Activated T-cell treated with anti-CD3 and anti-CD28 coated beads, Interleukin-2, amount 50 U/mL, for 4 hours (primary cell): ENCODE results near the gene TEF. TPM values are rescaled to one million over a fixed set of nuclear protein-coding genes. Genes with fewer than 3 reads are reported as not detected.
"Not testable (repeated sequence)": the region's sequence is repeated elsewhere in the genome, so short reads cannot be mapped to it uniquely, and the experiment has no call there.

Source experiments
- ATAC-seq, 2 donors: fragments of 200-7000 bp; cut with Tn5 transposase; one replicate each; pipeline ENCODE4 v1.10.0; 2021
- DNase-seq: peaks from one replicate; pipeline ENCODE4 v3.0.0-alpha.2; 2020
- H3K27me3 Mint-ChIP-seq: one replicate; pipeline ENCODE4 v1.8.0; 2021; ENCODE audit warnings: low read depth, mixed read lengths
- H3K36me3 Mint-ChIP-seq: one replicate; pipeline ENCODE4 v1.8.0; 2022; ENCODE audit warnings: mixed read lengths; ENCODE audit not compliant: insufficient read depth
- H3K4me1 Mint-ChIP-seq: one replicate; pipeline ENCODE4 v1.8.0; 2021; ENCODE audit warnings: low read depth, mixed read lengths
- H3K4me3 Mint-ChIP-seq: one replicate; pipeline ENCODE4 v1.8.0; 2021; ENCODE audit warnings: mild to moderate bottlenecking, moderate library complexity, mixed read lengths
- H3K9me3 Mint-ChIP-seq: one replicate; pipeline ENCODE4 v1.8.0; 2021; ENCODE audit warnings: mixed read lengths
- total RNA-seq, 3 donors: library from RNA; stranded (reverse); gene quantifications; one replicate each; pipeline ENCODE4 v1.2.1, GENCODE V29; 2021

The TEF gene
- total RNA-seq, 3 donors from 2014 or later, result 2.9 to 3.6 (median 3.0) TPM

DNA sequence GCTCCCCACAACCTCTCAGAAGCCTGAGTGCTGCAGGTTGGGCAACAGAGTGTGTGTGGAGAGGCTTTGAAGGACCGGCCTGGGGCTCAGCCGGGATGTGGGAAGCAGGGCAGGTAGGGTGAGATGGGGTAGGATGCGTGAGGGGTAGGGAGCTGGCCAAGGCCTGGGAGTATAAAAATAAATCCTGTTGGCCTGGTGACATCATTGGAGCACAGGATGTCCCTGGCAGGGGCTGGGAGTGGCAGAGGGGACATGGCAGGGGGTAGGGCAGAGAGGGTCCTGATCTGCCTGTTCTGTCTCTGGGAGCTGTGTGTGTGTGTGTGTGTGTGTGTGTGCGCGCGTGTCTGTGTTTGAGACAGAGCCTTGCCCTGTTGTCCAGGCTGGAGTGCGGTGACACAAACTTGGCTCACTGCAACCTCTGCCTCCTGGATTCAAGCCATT lies 28.6 kb downstream of the TEF start:
- H3K9me3 Mint-ChIP-seq, result no peaks in the 10 kb centered on the region
- no peaks in the 10 kb centered on the region for H3K36me3 Mint-ChIP-seq
- peaks cover 26% of the 10 kb centered on the region for H3K4me1 Mint-ChIP-seq
- DNase-seq (no peak), ATAC-seq (no peak)
- H3K27me3 Mint-ChIP-seq, result no peaks in the 10 kb centered on the region
- H3K4me3 Mint-ChIP-seq, result no peak overlapping the region

DNA sequence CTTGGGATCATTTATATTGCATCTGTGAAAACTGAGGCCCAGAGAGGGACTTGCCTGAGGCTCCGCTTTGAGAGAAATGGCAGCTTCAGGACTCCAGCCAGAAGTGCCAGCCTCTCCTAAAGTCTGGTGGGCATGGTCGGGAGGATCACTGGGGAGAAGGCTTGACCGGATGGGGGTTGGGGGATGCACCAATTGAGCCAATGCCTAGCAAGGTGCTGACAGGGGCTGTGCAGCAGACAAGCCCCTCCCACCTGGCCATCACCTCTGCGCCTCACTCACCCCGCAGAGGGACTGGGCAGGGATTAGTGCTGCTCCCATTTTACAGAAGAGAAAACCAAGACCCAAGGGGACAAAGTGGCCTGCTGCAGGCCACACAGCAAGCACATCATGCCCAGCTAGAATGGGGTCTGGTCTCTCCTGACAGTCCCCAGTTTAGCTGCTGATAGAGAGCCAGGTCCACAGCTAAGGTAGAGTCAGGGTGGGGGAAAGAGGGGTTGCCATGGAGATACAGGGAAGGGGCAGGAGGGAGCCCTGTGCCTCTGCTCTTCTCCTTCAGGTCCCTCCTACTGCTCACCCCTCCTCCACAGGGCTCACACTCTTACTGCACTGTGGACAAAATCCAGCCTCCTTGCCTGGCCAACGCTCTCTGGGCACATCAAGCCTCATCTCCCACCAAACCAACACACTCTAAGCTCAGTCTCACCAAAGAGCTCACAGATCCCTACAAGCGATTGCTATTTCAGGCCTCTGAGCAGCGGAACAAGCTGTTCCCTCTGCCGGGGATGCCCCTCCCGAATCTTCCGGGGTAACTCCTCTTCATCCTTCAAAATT lies 29.5 kb downstream of the TEF start:
- Mint-ChIP-seq H3K27me3 (no peaks in the 10 kb centered on the region), H3K36me3 (no peaks in the 10 kb centered on the region), H3K4me1 (peaks cover 27% of the 10 kb centered on the region), H3K4me3 (peak overlapping the region; percentile 11), H3K9me3 (no peaks in the 10 kb centered on the region)
- DNase-seq (no peak), ATAC-seq (no peak)

DNA sequence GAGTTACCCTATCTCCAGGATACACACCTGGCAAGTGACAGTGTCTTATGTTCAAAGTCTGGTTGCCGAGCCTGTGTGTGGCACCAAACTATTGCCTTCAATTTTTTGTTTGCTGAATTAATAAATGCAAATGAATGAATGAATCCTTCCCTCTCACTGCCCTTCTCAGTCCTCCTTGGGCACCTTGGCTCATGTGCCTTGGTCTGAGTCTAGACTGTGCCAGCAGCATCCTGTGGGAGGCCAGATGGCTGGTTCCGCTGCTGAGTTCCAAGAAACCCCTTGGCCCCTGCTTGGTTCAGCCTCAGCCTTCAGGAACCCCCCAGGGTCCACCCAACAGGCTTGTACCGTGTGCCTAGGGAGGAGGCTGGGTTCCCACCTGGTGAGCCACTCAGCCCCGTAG lies 33.8 kb downstream of the TEF start:
- Mint-ChIP-seq H3K36me3 (peaks cover 2% of the 10 kb centered on the region), H3K27me3 (no peaks in the 10 kb centered on the region), H3K4me1 (peaks cover 29% of the 10 kb centered on the region), H3K9me3 (no peaks in the 10 kb centered on the region), H3K4me3 (peak overlapping the region; percentile 96)
- ATAC-seq (no peak), DNase-seq (no peak)

DNA sequence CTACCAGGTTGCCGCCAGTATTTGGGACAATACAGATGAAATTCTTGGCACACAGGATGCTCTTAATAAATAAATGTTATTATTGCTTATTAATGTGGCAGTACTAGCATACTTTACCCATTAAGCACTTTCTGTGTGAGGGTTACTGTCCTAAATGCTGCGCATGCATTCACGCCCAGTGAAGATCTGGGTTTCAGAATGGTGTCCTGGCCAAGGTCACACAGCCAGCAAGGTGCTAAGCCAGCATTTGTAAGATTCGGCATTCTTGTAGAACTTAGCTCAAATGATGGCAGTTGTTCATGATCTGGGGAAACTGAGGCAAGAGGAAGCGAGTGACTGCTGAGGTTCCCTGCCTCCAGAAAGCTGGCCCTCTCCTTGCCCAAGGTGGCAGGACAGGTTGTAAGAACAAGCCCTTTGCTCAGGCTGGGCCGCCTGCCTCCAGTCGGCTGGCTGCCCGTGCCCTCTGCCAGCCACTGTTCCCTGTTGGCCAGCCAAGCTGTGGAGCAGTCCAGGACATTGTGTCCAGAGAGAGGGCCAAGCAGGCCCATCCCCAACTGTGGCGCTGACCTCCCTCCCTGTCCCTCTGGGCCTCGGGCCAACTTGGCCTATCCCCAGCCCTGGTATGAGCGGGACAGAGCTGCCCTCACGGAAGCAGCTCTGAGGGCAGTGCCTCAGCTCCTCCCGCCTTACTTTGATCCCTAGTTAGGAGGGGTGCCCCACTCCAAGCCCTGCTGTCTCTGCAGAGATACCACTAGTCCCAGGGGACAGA lies 36.1 kb downstream of the TEF start:
- Mint-ChIP-seq H3K4me3 (no peak overlapping the region), H3K36me3 (peaks cover 2% of the 10 kb centered on the region), H3K9me3 (no peaks in the 10 kb centered on the region), H3K4me1 (peaks cover 15% of the 10 kb centered on the region), H3K27me3 (no peaks in the 10 kb centered on the region)
- DNase-seq, result no peak
- no peak for ATAC-seq

DNA sequence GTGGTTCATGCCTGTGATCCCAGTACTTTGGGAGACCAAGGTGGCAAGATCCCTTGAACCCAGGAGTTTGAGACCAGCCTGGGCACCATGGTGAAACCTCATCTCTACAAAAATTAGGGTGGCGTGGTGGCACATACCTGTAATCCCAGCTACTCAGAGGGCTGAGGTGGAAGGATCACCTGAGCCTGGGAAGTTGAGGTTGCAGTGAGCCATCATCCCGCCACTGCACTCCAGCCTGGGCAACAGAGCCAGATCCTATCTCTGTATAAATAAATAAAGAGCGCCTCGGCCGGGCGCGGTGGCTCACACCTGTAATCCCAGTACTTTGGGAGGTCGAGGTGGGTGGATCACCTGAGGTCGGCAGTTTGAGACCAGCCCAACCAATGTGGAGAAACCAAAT lies 37.0 kb downstream of the TEF start:
- peaks cover 2% of the 10 kb centered on the region for H3K36me3 Mint-ChIP-seq
- no peaks in the 10 kb centered on the region for H3K27me3 Mint-ChIP-seq
- no peak for DNase-seq
- no peak for ATAC-seq
- H3K4me1 Mint-ChIP-seq, result peaks cover 13% of the 10 kb centered on the region
- no peak overlapping the region for H3K4me3 Mint-ChIP-seq
- H3K9me3 Mint-ChIP-seq, result no peaks in the 10 kb centered on the region

DNA sequence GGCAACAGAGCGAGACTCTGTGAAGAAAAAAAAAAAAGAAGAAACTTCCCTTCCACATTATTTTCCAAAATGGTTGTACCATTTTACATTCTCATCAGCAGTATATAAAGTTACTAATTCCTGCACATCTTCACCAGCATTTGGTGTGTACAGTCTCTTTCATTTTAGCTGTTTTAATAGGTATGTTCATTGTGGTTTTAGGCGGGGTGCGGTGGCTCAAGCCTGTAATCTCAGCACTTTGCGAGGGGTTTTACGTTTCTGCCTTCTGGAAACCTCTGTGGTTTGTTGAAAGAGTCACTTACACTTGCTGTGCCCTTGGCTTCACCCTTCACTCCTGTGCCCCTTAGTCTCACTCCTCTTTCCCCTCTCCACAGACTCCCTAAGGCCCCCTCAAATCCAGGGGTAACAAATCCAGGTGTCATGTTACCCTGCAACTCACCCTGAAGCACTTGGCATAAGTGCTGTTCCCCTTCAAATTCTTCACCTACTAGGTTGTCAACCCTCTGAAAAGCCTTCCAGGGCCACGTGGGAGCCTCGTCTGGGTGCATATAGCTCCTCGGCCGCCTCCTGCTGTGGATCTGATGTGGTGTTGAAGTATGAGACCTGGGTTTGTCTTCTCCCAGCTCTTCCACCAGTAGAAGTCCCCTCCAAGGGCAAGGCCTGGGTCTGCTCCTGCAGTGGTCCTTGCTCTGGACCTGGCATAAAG lies 44.1 kb downstream of the TEF start:
- Mint-ChIP-seq H3K36me3 (peaks cover 8% of the 10 kb centered on the region), H3K4me3 (no peak overlapping the region), H3K4me1 (peaks cover 13% of the 10 kb centered on the region), H3K9me3 (no peaks in the 10 kb centered on the region), H3K27me3 (no peaks in the 10 kb centered on the region)
- DNase-seq, result no peak
- ATAC-seq, result peak; percentile 90

DNA sequence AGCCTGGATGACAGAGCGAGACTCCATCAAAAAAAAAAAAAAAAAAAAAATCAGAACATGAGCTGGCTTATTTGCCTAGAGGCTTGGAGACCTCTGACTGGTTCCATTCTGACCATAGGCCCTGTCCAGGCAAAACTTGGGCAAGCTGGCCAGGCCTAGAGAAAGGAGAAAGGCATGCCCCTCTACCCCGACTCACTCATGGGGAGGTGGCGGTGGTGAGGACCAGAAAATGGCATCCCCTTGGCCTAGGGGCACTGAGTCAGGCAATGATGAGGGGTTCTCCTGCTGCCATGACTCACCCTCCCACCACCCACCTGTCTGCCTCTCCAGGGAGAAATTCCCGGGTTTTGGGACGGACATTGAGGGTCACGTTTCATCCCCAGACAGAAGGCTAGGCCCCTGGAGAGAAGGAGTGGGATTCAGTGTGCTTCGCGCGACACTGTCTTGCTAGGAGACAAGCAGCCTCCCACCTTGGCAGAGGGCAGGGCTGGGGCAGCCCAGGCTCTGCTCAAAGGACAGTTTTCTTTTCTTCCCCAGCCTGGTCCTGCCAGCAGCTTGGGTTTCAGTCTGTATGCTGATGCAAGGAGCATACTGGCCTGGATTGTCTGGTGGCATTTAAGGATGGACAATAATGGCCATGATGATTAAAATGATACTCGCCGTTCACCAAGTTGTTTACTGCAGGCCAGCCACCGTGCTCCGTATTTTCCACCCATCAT lies 47.6 kb downstream of the TEF start:
- ATAC-seq (peak in 1 of 2 donors; percentile 12), DNase-seq (no peak)
- Mint-ChIP-seq H3K9me3 (no peaks in the 10 kb centered on the region), H3K4me1 (peaks cover 13% of the 10 kb centered on the region), H3K27me3 (no peaks in the 10 kb centered on the region), H3K4me3 (no peak overlapping the region), H3K36me3 (peaks cover 13% of the 10 kb centered on the region)

DNA sequence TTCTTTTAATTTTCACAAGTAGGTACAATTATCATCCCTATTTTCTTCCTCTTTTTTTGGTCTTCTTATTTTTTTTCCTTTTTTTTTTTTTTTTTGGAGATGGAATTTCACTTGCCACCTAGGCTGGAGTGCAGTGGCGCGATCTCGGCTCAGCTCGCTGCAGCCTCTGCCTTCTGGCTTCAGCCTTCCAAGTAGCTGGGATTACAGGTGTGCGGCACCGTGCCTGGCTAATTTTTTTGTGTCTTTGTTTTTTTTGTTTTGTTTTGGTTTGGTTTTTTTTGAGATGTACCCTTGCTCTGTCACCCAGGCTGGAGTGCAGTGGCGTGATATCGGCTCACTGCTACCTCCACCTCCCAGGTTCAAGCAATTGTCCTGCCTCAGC lies 48.2 kb downstream of the TEF start:
- DNase-seq (no peak), ATAC-seq (no peak)
- Mint-ChIP-seq H3K27me3 (no peaks in the 10 kb centered on the region), H3K4me1 (peaks cover 13% of the 10 kb centered on the region), H3K9me3 (no peaks in the 10 kb centered on the region), H3K4me3 (no peak overlapping the region), H3K36me3 (peaks cover 13% of the 10 kb centered on the region)

DNA sequence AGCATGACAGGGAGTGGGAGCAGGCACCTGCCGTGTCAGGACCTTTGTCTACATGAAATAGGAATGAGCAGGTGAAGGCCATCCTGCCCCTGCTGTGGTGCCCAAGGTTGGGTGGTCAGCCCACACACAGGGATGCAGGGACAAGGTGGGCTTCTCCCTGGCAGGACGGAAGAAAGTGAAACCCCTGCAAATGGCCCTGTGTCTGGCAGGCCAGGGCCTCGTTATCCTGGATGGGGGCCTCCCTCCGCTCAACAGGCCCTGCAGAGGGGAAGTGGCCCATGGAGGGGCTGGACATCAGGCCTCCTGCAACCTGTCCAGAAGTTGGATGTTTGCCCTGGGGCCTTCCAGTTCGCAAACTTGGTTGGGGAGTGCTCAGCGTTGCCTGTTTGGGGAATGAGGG lies 49.9 kb downstream of the TEF start:
- H3K9me3 Mint-ChIP-seq, result no peaks in the 10 kb centered on the region
- DNase-seq (no peak), ATAC-seq (no peak)
- no peak overlapping the region for H3K4me3 Mint-ChIP-seq
- peaks cover 3% of the 10 kb centered on the region for H3K4me1 Mint-ChIP-seq
- no peaks in the 10 kb centered on the region for H3K27me3 Mint-ChIP-seq
- peaks cover 20% of the 10 kb centered on the region for H3K36me3 Mint-ChIP-seq

DNA sequence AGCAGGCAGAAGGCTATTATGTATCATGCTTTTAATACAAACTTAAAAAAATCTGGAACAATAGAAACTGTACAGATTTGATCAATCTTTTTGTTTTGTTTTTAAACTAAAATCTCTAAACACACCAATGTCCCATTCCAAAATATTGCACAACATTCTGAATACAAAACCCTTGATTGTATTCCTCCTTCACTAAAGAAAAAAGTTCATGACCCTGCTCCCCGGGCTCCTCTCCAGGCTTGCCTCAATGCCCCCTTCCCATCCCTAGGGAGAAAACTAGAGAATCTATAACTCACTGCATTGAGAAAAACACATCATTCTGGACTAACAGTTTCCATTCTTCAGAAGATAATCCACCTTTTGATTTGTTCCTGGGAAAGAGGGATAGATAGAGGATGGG lies 51.7 kb downstream of the TEF start:
- H3K4me1 Mint-ChIP-seq, result not testable (repeated sequence)
- peaks cover 24% of the 10 kb centered on the region for H3K36me3 Mint-ChIP-seq

DNA sequence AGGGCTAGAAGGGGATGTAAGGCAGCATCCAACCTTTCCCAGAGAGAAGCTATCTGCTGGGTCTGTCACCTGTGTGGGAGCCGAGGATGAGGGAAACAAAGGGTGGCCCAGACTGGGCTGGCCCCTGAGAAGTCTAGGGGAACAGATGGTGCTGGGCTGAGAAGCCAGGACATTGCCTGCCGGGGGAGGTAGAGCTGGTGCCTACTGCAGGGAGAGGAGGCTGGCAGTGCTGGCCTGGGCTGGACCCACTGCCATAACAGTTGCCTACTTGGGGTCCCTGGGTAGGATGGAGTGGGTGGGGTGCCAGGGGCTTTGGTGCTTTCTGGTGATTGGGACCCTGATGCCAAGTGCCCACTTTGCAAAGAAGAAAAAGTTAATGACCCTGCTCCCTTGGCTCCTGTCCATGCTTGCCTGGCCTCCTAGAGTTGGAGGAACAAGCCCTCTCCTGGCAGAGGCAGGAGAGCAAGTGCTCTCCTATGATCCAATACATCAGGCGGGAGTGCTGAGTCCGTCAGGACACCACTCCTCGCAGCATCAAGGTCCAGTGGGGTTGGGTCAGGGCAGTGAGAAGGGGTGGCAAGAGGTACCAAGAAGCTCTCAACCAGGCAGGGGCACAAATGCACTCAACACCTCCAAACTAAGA lies 52.7 kb downstream of the TEF start:
- H3K27me3 Mint-ChIP-seq, ATAC-seq, DNase-seq, H3K4me1 Mint-ChIP-seq, H3K4me3 Mint-ChIP-seq, H3K9me3 Mint-ChIP-seq: not testable (repeated sequence)
- H3K36me3 Mint-ChIP-seq, result peaks cover 24% of the 10 kb centered on the region

More for the DNA sequence above, 51.7 kb downstream of the TEF start:
- H3K9me3 Mint-ChIP-seq, H3K27me3 Mint-ChIP-seq, ATAC-seq, H3K4me3 Mint-ChIP-seq, DNase-seq: not testable (repeated sequence)

DNA sequence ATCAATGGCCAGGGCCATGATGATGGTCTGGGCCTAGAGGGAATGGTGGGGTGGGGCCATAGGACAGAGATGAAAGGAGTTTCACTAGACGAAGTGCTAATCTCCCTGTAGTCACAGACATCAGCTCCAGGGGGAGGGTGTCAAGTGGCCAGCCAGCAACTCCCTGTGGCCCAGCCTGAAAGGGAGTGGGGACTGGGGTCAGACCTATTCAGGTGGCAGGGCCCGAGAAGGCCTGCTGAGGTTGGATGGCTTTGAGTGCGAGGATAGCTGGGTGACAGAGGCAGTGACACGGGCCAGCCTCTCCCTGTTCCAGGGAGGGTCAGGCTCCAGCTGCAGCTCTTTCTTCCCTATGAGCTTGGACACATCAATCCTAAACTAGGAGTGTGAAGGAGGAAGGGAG lies 53.8 kb downstream of the TEF start:
- no peaks in the 10 kb centered on the region for H3K9me3 Mint-ChIP-seq
- no peaks in the 10 kb centered on the region for H3K27me3 Mint-ChIP-seq
- DNase-seq (no peak), ATAC-seq (no peak)
- H3K4me3 Mint-ChIP-seq, result no peak overlapping the region
- H3K4me1 Mint-ChIP-seq, result peaks cover 3% of the 10 kb centered on the region
- H3K36me3 Mint-ChIP-seq, result peaks cover 24% of the 10 kb centered on the region

DNA sequence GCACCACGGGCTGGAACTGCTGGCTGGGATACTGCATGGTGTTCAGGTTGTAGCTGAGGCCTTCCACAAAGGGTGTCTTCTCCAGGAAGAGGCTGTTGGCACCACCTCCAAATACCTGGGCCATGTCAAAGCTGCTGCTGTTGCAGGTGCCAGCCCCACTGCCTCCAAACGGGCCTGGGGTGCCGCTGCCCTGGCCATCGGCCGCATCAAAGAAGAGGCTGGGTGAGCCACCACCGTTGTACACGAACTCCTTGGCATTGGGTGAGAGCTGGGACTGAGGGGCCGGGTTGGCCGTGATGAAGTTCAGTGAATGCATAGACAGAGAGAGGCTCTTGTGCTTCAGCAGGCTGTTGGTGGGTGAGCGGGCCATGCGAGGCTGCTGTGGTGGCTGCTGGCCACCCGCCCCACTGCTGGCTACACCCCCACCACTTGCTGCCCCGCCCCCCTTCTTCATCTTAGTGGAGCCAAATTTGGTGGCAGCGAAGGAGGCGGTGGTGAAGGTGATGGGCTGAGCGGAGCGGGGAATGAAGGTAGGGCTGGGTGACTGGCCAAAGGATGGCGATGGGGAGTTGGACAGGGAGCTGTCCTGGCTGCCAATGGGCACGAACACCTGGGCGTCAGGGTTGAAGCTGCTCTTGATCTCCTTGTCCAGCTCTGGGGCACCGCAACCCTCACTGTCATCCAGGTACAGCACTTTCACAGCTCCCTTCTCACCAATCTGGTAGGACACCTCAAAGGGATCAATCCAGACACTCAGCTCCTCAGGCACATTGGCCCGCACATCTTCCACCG lies 54.8 kb downstream of the TEF start:
- Mint-ChIP-seq H3K27me3 (no peaks in the 10 kb centered on the region), H3K4me3 (no peak overlapping the region), H3K36me3 (peaks cover 18% of the 10 kb centered on the region), H3K4me1 (peaks cover 6% of the 10 kb centered on the region), H3K9me3 (no peaks in the 10 kb centered on the region)
- DNase-seq (no peak), ATAC-seq (no peak)
